WTC11 (cell line): ENCODE measurements around the gene OR8H1. TPM values are rescaled to one million over a fixed set of nuclear protein-coding genes. Genes with fewer than 3 reads are reported as not detected.

Source experiments
- ATAC-seq: fragments of 200-7000 bp; cut with Tn5 transposase; 2 replicates; pipeline ENCODE4 v1.10.0; 2021; ENCODE audit warnings: mild to moderate bottlenecking, moderate library complexity
- Bru-seq: library from RNA; stranded (reverse); fragments of 400-500 nt; gene quantifications from one replicate; lab custom pipeline; 2021; lab: Mats Ljungman, UMichigan
- CTCF ChIA-PET: fragments of 300-600 bp; sonication (Branson Sonifier 250); formaldehyde crosslinking; loops from one replicate; lab custom pipeline; 2021; ENCODE audit warnings: antibody characterized with exemption; lab: Charles Lee
- POLR2A ChIA-PET: fragments of 350-600 bp; sonication (Branson Sonifier 250); formaldehyde crosslinking; loops from one replicate; lab custom pipeline; 2021; ENCODE audit warnings: antibody characterized with exemption; lab: Charles Lee
- DNase-seq: peaks from one replicate; pipeline ENCODE4 v3.0.0; 2021; ENCODE audit warnings: low spot score
- H3K27ac Mint-ChIP-seq: 2 replicates; pipeline ENCODE4 v1.8.0; 2021; ENCODE audit warnings: mixed read lengths
- H3K27me3 Mint-ChIP-seq: 2 replicates; pipeline ENCODE4 v1.8.0; 2021; ENCODE audit warnings: low read depth, mild to moderate bottlenecking, moderate library complexity, mixed read lengths
- H3K36me3 Mint-ChIP-seq: 2 replicates; pipeline ENCODE4 v1.8.0; 2021; ENCODE audit warnings: mixed read lengths
- H3K4me1 Mint-ChIP-seq: 2 replicates; pipeline ENCODE4 v1.8.0; 2022; ENCODE audit warnings: mixed read lengths
- H3K4me3 Mint-ChIP-seq: 2 replicates; pipeline ENCODE4 v1.8.0; 2021; ENCODE audit warnings: mild to moderate bottlenecking, moderate library complexity, mixed read lengths
- H3K9me3 Mint-ChIP-seq: 2 replicates; pipeline ENCODE4 v1.8.0; 2021; ENCODE audit warnings: mixed read lengths
- ATF1 ChIP-seq: sonication (generic); formaldehyde crosslinking; IDR thresholded peaks from 2 replicates; pipeline ENCODE4 v1.8.1; 2023; ENCODE audit warnings: mild to moderate bottlenecking, moderate library complexity, missing genetic modification reagents
- CREB1 ChIP-seq: sonication (generic); formaldehyde crosslinking; IDR thresholded peaks from 2 replicates; pipeline ENCODE4 v1.8.0; 2023; ENCODE audit warnings: mild to moderate bottlenecking, missing genetic modification reagents
- EMX1 ChIP-seq: fragments of 250-450 bp; sonication (Bioruptor Pico); IDR thresholded peaks from 2 replicates; pipeline ENCODE4 v1.8.0; 2021; ENCODE audit warnings: mild to moderate bottlenecking
- IRF2 ChIP-seq: sonication (generic); formaldehyde crosslinking; IDR thresholded peaks from 2 replicates; pipeline ENCODE4 v1.8.0; 2022; ENCODE audit warnings: low read depth, missing genetic modification reagents, borderline replicate concordance
- MLX ChIP-seq: sonication (generic); formaldehyde crosslinking; IDR thresholded peaks from 2 replicates; pipeline ENCODE4 v1.8.1; 2023; ENCODE audit warnings: mild to moderate bottlenecking, missing genetic modification reagents, moderate library complexity
- NR1H2 ChIP-seq: sonication (generic); formaldehyde crosslinking; IDR thresholded peaks from 2 replicates; pipeline ENCODE4 v1.9.0; 2021; ENCODE audit warnings: mild to moderate bottlenecking, moderate library complexity, missing genetic modification reagents
- NR2C2 ChIP-seq: sonication (generic); formaldehyde crosslinking; IDR thresholded peaks from 2 replicates; pipeline ENCODE4 v1.8.0; 2022; ENCODE audit warnings: mild to moderate bottlenecking, missing genetic modification reagents
- PRDM15 ChIP-seq: sonication (generic); formaldehyde crosslinking; IDR thresholded peaks from 2 replicates; pipeline ENCODE4 v1.8.0; 2022; ENCODE audit warnings: missing genetic modification reagents
- STAT6 ChIP-seq: sonication (generic); formaldehyde crosslinking; conservative IDR thresholded peaks from 2 replicates; pipeline ENCODE4 v1.8.1; 2023; ENCODE audit warnings: mild to moderate bottlenecking, low read depth, missing genetic modification reagents, moderate library complexity
- ZNF317 ChIP-seq: sonication (generic); formaldehyde crosslinking; IDR thresholded peaks from 2 replicates; pipeline ENCODE4 v1.8.1; 2023; ENCODE audit warnings: low read depth, mild to moderate bottlenecking, moderate library complexity, missing genetic modification reagents, borderline replicate concordance
- ZNF396 ChIP-seq: fragments of 250-450 bp; sonication (Bioruptor Pico); IDR thresholded peaks from 2 replicates; pipeline ENCODE4 v1.8.0; 2021; ENCODE audit warnings: mild to moderate bottlenecking, moderate library complexity, borderline replicate concordance
- ZSCAN18 ChIP-seq: fragments of 250-450 bp; sonication (Bioruptor Pico); IDR thresholded peaks from 2 replicates; pipeline ENCODE4 v2.1.2; 2022; ENCODE audit warnings: mild to moderate bottlenecking, moderate library complexity
- long read RNA-seq, 3 experiments: library from RNA in 1 of 3; library from capped mRNA in 1 of 3; library from polyadenylated mRNA in 1 of 3; unstranded in 2 of 3; stranded (forward) in 1 of 3; transcript quantifications; one replicate each; pipeline ENCODE4 v2.0.0, GENCODE V29; 2021
- total RNA-seq: library from RNA; stranded (reverse); gene quantifications from 3 replicates; pipeline ENCODE4 v1.2.3, GENCODE V29; 2021
- TF ChIP-seq, protein P1 (sequence below): sonication (generic); formaldehyde crosslinking; IDR thresholded peaks from 2 replicates; pipeline ENCODE4 v1.8.1; 2022; ENCODE audit warnings: low read depth, mild to moderate bottlenecking, moderate library complexity, missing genetic modification reagents, borderline replicate concordance
- TF ChIP-seq, protein P2 (sequence below): sonication (generic); formaldehyde crosslinking; IDR thresholded peaks from 2 replicates; pipeline ENCODE4 v1.8.1; 2023; ENCODE audit warnings: mild to moderate bottlenecking, missing genetic modification reagents, moderate library complexity
- TF ChIP-seq, protein P3 (sequence below): sonication (generic); formaldehyde crosslinking; IDR thresholded peaks from 2 replicates; pipeline ENCODE4 v1.8.1; 2023; ENCODE audit warnings: mild to moderate bottlenecking, missing genetic modification reagents, borderline replicate concordance

Gene OR8H1, protein sequence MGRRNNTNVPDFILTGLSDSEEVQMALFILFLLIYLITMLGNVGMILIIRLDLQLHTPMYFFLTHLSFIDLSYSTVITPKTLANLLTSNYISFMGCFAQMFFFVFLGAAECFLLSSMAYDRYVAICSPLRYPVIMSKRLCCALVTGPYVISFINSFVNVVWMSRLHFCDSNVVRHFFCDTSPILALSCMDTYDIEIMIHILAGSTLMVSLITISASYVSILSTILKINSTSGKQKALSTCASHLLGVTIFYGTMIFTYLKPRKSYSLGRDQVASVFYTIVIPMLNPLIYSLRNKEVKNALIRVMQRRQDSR
- total RNA-seq (not detected in 3 replicates), Bru-seq, nascent RNA (not detected)
- long read RNA-seq, experiment 1 = 0 reads
- long read RNA-seq, experiment 2 = 0 reads
- long read RNA-seq, experiment 3 = 0 reads

- no peak within 1 kb of the TSS for H3K27ac Mint-ChIP-seq
- ChIA-PET CTCF (no interaction called here), POLR2A (no interaction called here)
- H3K9me3 Mint-ChIP-seq = no peaks in the 10 kb centered on the region
- H3K4me3 Mint-ChIP-seq = no peak within 1 kb of the TSS
- DNase-seq = no peak
- no peak for ATAC-seq
- no peaks in the 10 kb centered on the region for H3K36me3 Mint-ChIP-seq
- peaks cover 19% of the 10 kb centered on the region for H3K4me1 Mint-ChIP-seq
- TF ChIP-seq, protein P1, sequence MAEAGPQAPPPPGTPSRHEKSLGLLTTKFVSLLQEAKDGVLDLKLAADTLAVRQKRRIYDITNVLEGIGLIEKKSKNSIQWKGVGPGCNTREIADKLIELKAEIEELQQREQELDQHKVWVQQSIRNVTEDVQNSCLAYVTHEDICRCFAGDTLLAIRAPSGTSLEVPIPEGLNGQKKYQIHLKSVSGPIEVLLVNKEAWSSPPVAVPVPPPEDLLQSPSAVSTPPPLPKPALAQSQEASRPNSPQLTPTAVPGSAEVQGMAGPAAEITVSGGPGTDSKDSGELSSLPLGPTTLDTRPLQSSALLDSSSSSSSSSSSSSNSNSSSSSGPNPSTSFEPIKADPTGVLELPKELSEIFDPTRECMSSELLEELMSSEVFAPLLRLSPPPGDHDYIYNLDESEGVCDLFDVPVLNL (CRISPR knock-in tag) = no peak
- TF ChIP-seq ATF1 (CRISPR knock-in tag) (no peak), ZSCAN18 (CRISPR knock-in tag) (no peak), IRF2 (CRISPR knock-in tag) (no peak), NR1H2 (CRISPR knock-in tag) (no peak), MLX (CRISPR knock-in tag) (no peak), ZNF317 (CRISPR knock-in tag) (no peak), ZNF396 (CRISPR knock-in tag) (no peak)
- no peaks in the 10 kb centered on the region for H3K27me3 Mint-ChIP-seq
Observed at GRCh38 chr11:56292154-56292553, at the start of gene OR8H1. Gene OR8H1, minus strand, starts transcription at chr11:56292254. Its CDS starts 1,192 bp downstream, at chr11:56291062.

GRCh38 chr11:56340289-56340688, 48.2 kb upstream of the OR8H1 start:
- Mint-ChIP-seq H3K4me1 (peaks cover 22% of the 10 kb centered on the region), H3K27ac (no peak overlapping the region), H3K27me3 (no peaks in the 10 kb centered on the region; the same call in 1 of the 2 replicates), H3K4me3 (no peak overlapping the region), H3K9me3 (peaks cover 48% of the 10 kb centered on the region), H3K36me3 (peaks cover 18% of the 10 kb centered on the region)
- DNase-seq (no peak), ATAC-seq (no peak)
- no peak for TF ChIP-seq CREB1 (CRISPR knock-in tag)
- CTCF ChIA-PET = no interaction called here
- POLR2A ChIA-PET = no interaction called here

GRCh38 chr11:56333156-56333555, 41.1 kb upstream of the OR8H1 start:
- Mint-ChIP-seq H3K4me3 (no peak overlapping the region), H3K27ac (no peak overlapping the region), H3K9me3 (peaks cover 24% of the 10 kb centered on the region), H3K4me1 (peaks cover 23% of the 10 kb centered on the region), H3K27me3 (no peaks in the 10 kb centered on the region; the same call in 1 of the 2 replicates), H3K36me3 (peaks cover 5% of the 10 kb centered on the region)
- ATAC-seq (no peak), DNase-seq (no peak)
- ChIA-PET CTCF (no interaction called here), POLR2A (no interaction called here)
- TF ChIP-seq NR2C2 (CRISPR knock-in tag) = no peak
- no peak for TF ChIP-seq STAT6 (CRISPR knock-in tag)
- TF ChIP-seq, protein P2, sequence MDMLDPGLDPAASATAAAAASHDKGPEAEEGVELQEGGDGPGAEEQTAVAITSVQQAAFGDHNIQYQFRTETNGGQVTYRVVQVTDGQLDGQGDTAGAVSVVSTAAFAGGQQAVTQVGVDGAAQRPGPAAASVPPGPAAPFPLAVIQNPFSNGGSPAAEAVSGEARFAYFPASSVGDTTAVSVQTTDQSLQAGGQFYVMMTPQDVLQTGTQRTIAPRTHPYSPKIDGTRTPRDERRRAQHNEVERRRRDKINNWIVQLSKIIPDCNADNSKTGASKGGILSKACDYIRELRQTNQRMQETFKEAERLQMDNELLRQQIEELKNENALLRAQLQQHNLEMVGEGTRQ (CRISPR knock-in tag) = no peak
- no peak for TF ChIP-seq EMX1 (CRISPR knock-in tag)
- TF ChIP-seq PRDM15 = no peak
- TF ChIP-seq, protein P3, sequence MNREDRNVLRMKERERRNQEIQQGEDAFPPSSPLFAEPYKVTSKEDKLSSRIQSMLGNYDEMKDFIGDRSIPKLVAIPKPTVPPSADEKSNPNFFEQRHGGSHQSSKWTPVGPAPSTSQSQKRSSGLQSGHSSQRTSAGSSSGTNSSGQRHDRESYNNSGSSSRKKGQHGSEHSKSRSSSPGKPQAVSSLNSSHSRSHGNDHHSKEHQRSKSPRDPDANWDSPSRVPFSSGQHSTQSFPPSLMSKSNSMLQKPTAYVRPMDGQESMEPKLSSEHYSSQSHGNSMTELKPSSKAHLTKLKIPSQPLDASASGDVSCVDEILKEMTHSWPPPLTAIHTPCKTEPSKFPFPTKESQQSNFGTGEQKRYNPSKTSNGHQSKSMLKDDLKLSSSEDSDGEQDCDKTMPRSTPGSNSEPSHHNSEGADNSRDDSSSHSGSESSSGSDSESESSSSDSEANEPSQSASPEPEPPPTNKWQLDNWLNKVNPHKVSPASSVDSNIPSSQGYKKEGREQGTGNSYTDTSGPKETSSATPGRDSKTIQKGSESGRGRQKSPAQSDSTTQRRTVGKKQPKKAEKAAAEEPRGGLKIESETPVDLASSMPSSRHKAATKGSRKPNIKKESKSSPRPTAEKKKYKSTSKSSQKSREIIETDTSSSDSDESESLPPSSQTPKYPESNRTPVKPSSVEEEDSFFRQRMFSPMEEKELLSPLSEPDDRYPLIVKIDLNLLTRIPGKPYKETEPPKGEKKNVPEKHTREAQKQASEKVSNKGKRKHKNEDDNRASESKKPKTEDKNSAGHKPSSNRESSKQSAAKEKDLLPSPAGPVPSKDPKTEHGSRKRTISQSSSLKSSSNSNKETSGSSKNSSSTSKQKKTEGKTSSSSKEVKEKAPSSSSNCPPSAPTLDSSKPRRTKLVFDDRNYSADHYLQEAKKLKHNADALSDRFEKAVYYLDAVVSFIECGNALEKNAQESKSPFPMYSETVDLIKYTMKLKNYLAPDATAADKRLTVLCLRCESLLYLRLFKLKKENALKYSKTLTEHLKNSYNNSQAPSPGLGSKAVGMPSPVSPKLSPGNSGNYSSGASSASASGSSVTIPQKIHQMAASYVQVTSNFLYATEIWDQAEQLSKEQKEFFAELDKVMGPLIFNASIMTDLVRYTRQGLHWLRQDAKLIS (CRISPR knock-in tag) = no peak
